Glutamatergic neuron (in vitro differentiated cells): ENCODE data around the gene HACD2. TPM values are rescaled to one million over a fixed set of nuclear protein-coding genes. Genes with fewer than 3 reads are reported as not detected.

Experiments used
- DNase-seq: peaks from one replicate; pipeline ENCODE4 v3.0.0; 2022
- H3K27ac Mint-ChIP-seq: one replicate; pipeline ENCODE4 v1.8.0; 2020; ENCODE audit warnings: mild to moderate bottlenecking, mixed read lengths, inconsistent platforms; ENCODE audit not compliant: unreplicated experiment
- H3K27me3 Mint-ChIP-seq: one replicate; pipeline ENCODE4 v1.8.0; 2020; ENCODE audit warnings: mild to moderate bottlenecking, moderate library complexity, mixed read lengths, inconsistent platforms; ENCODE audit not compliant: unreplicated experiment
- H3K36me3 Mint-ChIP-seq: one replicate; pipeline ENCODE4 v1.8.0; 2020; ENCODE audit warnings: mild to moderate bottlenecking, mixed read lengths, inconsistent platforms; ENCODE audit not compliant: unreplicated experiment
- H3K4me1 Mint-ChIP-seq: one replicate; pipeline ENCODE4 v1.8.0; 2020; ENCODE audit warnings: mild to moderate bottlenecking, low read depth, mixed read lengths, inconsistent platforms; ENCODE audit not compliant: unreplicated experiment
- H3K4me3 Mint-ChIP-seq: one replicate; pipeline ENCODE4 v1.8.0; 2020; ENCODE audit warnings: mild to moderate bottlenecking, mixed read lengths, inconsistent platforms; ENCODE audit not compliant: unreplicated experiment
- H3K9me3 Mint-ChIP-seq: one replicate; pipeline ENCODE4 v1.8.0; 2020; ENCODE audit warnings: mild to moderate bottlenecking, moderate library complexity, mixed read lengths, inconsistent platforms; ENCODE audit not compliant: unreplicated experiment
- CTCF ChIP-seq: fragments of 200-600 bp; sonication (generic); IDR thresholded peaks from one replicate; pipeline ENCODE4 v1.5.0; 2021; ENCODE audit not compliant: partially characterized antibody, unreplicated experiment
- total RNA-seq: library from RNA; stranded (reverse); fragmentation: NEBNext Ultra II Directional; extraction: Animal tissue kit (Norgen Biotek cat#: 25700); gene quantifications from one replicate; pipeline ENCODE4 v1.2.1, GENCODE V29; 2021; ENCODE audit not compliant: unreplicated experiment

The HACD2 gene
- total RNA-seq, 1 donor from 2014 or later, result 6.9 TPM

GRCh38 chr3:123476967-123477750, 107.7 kb downstream of the HACD2 start:
- no peak for TF ChIP-seq CTCF

DNA sequence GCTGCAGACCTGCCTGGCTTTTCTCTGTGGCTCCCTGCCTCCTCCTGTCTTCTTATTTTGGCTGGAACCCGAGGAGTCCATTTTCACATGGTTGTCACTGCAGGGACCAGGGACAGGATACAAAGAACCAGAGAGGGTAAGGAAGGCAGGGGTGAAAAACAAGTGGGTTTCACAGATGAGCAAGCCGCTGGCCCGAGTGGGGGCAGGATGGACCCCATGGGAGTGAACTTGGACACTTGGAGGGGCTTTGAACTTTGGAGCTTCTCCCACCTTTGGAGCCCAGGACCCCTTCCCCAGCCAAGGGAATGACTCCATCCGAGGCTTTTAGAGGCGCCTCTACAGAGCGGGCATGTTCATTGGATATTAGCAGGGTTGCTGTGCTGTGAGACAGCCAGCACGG, 109.1 kb downstream of the HACD2 start:
- H3K36me3 Mint-ChIP-seq, result no peaks in the 10 kb centered on the region
- H3K4me3 Mint-ChIP-seq, result no peak overlapping the region
- no peak for TF ChIP-seq CTCF
- no peak overlapping the region for H3K27ac Mint-ChIP-seq
- H3K4me1 Mint-ChIP-seq, result no peaks in the 10 kb centered on the region
- peaks cover 3% of the 10 kb centered on the region for H3K27me3 Mint-ChIP-seq
- H3K9me3 Mint-ChIP-seq, result peaks cover 3% of the 10 kb centered on the region
- DNase-seq, result no peak

More at GRCh38 chr3:123476967-123477750, 107.7 kb downstream of the HACD2 start:
- DNase-seq, result no peak
- Mint-ChIP-seq H3K27me3 (peaks cover 3% of the 10 kb centered on the region), H3K36me3 (no peaks in the 10 kb centered on the region), H3K4me1 (no peaks in the 10 kb centered on the region), H3K27ac (no peak overlapping the region), H3K4me3 (no peak overlapping the region), H3K9me3 (peaks cover 3% of the 10 kb centered on the region)

- Mint-ChIP-seq H3K4me3 (no peak overlapping the region), H3K27me3 (peaks cover 2% of the 10 kb centered on the region), H3K36me3 (no peaks in the 10 kb centered on the region), H3K27ac (no peak overlapping the region), H3K9me3 (peaks cover 2% of the 10 kb centered on the region), H3K4me1 (no peaks in the 10 kb centered on the region)
- TF ChIP-seq CTCF, result no peak
- DNase-seq, result no peak
These were observed 113.7 kb downstream of the HACD2 start for GRCh38 chr3:123471106-123471505.

- TF ChIP-seq CTCF, result no peak
These were observed 115.4 kb downstream of the HACD2 start for GRCh38 chr3:123469323-123469995.

DNA sequence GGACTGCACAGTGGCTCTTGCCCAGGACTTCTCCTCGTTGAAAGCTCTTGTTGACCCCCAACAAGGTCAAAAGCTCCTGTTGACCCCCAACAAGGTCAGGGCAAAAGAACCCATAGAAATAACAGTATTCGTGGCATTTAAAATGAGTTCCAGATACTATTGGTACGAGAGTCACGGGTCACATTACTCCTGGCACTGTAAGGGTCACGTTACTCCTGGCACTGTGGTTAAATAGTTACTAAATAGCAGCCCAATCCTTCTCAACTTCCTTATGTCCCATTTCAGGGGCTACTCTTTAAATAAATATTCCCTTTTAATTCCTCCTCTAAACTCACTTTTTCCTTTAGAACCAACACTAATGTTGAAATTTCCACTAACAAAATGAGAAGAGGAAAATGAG, 117.8 kb downstream of the HACD2 start:
- Mint-ChIP-seq H3K27ac (no peak overlapping the region), H3K4me1 (no peaks in the 10 kb centered on the region), H3K4me3 (no peak overlapping the region), H3K9me3 (peaks cover 2% of the 10 kb centered on the region), H3K27me3 (peaks cover 2% of the 10 kb centered on the region), H3K36me3 (no peaks in the 10 kb centered on the region)
- DNase-seq, result no peak
- TF ChIP-seq CTCF, result no peak

More at GRCh38 chr3:123469323-123469995, 115.4 kb downstream of the HACD2 start:
- Mint-ChIP-seq H3K27ac (no peak overlapping the region), H3K4me1 (no peaks in the 10 kb centered on the region), H3K4me3 (no peak overlapping the region), H3K27me3 (peaks cover 2% of the 10 kb centered on the region), H3K36me3 (no peaks in the 10 kb centered on the region), H3K9me3 (peaks cover 2% of the 10 kb centered on the region)
- DNase-seq, result no peak
